NCI-H524 (cell line): Measurements from ENCODE around the gene DAPK1.
"Not testable (repeated sequence)": the region's sequence is repeated elsewhere in the genome, so short reads cannot be mapped to it uniquely, and the experiment has no call there.

Experiments used
- DNase-seq, 2 experiments: peaks; one replicate each; lab custom pipeline; 2025; lab: John Stamatoyannopoulos, UW

DAPK1 gene

GRCh38 chr9:87498046-87498810, 561 bp downstream of the DAPK1 start:
- DNase-seq = peak in 1 of 2 experiments; percentile 20

GRCh38 chr9:87498811-87499360, 1.2 kb downstream of the DAPK1 start:
- DNase-seq = no peak

GRCh38 chr9:87499424-87500017, 1.9 kb downstream of the DAPK1 start:
- DNase-seq = no peak

GRCh38 chr9:87500491-87501270, 3.0 kb downstream of the DAPK1 start:
- DNase-seq = peak in 1 of 2 experiments; percentile 6

- not testable (repeated sequence) for DNase-seq
Measured at GRCh38 chr9:87501271-87501656, 3.6 kb downstream of the DAPK1 start.

GRCh38 chr9:87501806-87502205, 4.1 kb downstream of the DAPK1 start:
- no peak for DNase-seq

- DNase-seq = no peak
Measured at GRCh38 chr9:87502391-87503221, 4.9 kb downstream of the DAPK1 start.

GRCh38 chr9:87503430-87503829, 5.8 kb downstream of the DAPK1 start:
- no peak for DNase-seq

GRCh38 chr9:87503927-87504326, 6.3 kb downstream of the DAPK1 start:
- no peak for DNase-seq

GRCh38 chr9:87504938-87505337, 7.3 kb downstream of the DAPK1 start:
- DNase-seq = peak in 1 of 2 experiments; percentile 13

- DNase-seq = peak in 1 of 2 experiments; percentile 35
Measured at GRCh38 chr9:87505869-87506678, 8.4 kb downstream of the DAPK1 start.

GRCh38 chr9:87507576-87507975, 9.9 kb downstream of the DAPK1 start:
- no peak for DNase-seq

- no peak for DNase-seq
Measured at GRCh38 chr9:87510252-87510683, 12.6 kb downstream of the DAPK1 start.

GRCh38 chr9:87512311-87512710, 14.6 kb downstream of the DAPK1 start:
- DNase-seq = no peak

GRCh38 chr9:87513161-87513560, 15.5 kb downstream of the DAPK1 start:
- no peak for DNase-seq

- DNase-seq = no peak
Measured at GRCh38 chr9:87513880-87514535, 16.3 kb downstream of the DAPK1 start.

- no peak for DNase-seq
Measured at GRCh38 chr9:87515006-87515405, 17.3 kb downstream of the DAPK1 start.

GRCh38 chr9:87515588-87516221, 18.0 kb downstream of the DAPK1 start:
- DNase-seq = no peak

GRCh38 chr9:87516222-87516925, 18.7 kb downstream of the DAPK1 start:
- DNase-seq = peak in 1 of 2 experiments; percentile 2
